Inflammatory macrophage (primary cell): Measurements from ENCODE around the gene STARD13.

ENCODE experiments used
- DNase-seq, 2 donors: peaks; one replicate each; pipeline ENCODE4 v3.0.0-alpha.2; 2020 to 2022

STARD13 gene

DNA sequence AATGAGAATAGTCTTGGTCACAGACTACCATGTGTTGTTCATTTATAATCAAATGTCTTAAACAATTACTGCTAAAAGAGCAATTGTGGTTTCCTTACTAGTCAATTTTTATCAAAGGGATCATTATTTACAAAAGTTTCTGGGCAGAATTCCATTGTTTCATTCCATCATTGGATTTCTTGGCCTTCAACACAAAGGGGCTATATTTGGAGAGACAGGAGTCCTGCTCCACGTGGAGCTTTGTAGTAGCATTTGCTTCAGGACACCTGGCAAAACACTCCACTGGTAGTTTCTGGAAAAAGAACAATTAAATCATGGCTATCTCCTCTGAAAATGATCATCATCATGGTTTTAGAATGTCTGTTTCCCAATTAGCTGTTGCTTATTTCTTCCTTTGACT is 22.3 kb upstream of the STARD13 start:
- DNase-seq: no peak

DNA sequence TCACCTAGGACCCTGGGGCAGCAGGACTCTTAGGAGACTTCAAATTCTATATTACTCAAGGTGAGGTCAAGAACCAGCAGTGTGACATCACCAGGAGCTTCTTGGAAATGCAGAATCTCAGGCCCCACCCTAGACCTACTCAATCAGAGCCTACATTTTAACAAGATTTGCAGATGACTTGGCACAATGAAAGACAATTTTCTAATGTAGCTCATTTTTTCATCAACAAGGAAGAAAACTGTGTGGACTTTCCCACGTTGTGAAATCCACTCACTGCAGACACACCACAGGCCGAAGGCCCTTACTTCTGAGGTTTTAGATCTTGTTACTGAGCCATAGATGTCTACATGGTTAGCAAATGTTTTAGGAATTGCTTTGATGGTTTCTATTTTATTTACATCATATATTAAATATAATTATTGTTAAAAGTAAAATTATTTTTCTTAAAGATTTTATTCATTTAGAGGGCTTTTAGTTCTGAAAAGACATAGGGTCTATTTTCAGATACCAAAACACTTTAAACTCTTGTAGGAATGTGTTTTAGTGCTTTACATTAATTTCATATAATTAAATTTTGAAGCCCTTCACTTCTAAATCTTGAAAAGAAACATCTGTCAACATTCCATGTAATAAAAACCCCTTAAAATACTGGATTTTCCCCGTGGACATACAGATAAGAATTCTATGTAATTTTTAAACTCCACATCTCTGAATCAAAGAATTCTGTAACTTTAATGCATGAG is 18.5 kb upstream of the STARD13 start:
- peak; percentile 24 to 47 for DNase-seq

DNA sequence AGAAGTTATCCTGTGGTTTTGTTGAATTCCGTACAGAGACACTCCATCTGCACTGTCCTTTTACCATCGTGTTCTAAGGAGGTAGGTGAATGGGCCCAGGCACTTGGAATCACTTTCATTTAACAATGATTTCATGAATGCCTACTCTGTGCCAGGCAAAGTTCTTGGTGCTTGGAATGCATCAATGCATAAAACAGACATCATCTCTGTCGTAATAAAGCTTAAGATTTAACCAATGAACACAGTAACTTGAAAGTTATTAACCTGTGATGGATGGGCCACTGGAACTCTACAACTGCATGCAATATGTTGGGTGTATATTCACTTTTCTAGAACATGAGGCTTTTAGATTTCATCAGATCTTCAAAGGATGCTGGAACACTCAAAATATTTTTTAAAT is 14.1 kb upstream of the STARD13 start:
- DNase-seq: no peak

DNA sequence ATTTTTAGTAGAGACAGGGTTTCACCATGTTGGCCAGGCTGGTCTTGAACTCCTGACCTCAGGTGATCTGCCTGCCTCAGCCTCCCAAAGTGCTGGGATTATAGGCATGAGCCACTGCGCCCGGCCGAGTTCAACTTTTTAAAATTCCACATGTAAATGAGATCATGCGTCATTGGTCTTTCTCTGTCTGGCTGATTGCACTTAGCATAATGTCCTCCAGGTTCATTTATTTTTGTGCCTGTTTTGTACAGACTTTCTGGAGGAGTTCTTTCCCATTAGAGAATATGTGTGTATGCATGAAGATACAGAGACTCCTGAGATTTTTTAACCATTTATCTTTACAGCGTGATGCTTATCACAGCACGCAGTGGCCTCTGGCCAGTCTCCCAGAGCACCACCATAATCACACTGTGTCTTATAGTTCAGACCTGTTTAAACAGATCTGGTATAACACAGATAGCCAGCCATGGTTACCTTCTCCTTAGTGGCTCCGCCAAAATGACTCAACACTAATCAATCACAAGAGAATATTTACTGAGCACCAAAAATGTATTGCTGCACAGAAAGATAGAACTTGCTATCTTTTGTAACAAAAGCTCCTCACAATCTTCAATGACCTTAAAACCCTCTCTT is 11.4 kb upstream of the STARD13 start:
- no peak for DNase-seq

DNA sequence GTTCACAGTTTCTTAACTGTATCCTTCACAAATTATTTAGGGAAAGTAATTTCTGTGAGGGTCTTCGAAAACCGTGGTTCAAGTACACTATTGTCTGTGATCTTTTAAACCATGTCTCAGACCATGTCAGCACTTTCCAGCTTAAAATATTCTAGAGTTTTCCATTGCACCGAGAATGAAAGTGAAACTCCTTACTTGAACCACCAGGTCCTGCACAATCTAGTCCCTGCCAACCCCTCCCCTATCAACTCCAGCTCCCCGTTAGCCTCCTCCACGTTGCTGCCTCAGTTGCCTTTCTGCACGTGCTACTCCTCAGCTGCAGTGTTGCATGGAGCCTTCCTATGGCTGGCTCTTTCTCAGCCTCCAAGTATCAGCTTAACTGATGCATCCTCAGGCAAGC is 7.2 kb upstream of the STARD13 start:
- no peak for DNase-seq

DNA sequence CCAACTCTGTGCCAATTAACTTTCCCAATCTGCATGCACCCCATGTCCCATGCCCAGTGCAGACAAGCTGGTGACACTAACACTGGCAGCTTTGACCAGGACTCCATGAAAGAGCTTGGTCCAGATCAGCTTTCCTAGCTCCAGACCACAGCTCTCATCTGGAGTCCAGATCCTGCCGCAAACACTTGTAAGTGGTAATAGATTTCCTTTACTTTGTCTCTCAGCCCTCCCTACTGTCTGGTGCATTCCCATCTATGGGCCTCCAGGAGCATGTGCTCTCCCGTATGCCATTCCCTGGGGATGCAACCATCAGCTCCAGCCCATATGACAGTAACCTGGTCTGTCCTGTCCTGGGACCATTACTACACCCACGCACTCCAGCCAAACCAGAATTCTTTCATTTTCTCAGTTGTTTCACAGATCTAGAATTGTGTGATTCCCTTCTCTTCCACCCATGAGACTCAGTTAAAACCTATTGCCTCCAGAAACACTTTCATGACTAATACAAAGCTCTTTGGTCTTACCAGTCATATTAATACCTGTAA is 4.9 kb upstream of the STARD13 start:
- no peak for DNase-seq

DNA sequence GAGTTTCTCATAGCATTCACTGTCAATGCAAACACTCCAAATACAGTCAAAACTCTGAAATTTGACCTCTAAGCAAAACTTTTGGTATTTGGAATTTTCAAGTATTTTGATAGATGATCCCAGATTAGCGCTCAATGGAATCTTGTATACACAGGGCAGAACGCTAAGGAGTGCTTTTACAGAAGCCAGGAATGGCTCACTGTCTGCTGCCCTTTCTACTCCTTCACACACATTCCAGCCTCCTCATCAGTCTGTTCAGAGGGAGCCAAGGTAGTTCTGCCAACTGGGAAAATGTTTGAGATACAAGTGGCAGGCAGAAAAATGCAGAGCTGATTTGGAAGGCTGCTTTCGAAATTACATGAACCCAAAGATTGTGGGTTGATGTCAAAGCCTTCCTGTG is 4.4 kb upstream of the STARD13 start:
- DNase-seq: no peak

DNA sequence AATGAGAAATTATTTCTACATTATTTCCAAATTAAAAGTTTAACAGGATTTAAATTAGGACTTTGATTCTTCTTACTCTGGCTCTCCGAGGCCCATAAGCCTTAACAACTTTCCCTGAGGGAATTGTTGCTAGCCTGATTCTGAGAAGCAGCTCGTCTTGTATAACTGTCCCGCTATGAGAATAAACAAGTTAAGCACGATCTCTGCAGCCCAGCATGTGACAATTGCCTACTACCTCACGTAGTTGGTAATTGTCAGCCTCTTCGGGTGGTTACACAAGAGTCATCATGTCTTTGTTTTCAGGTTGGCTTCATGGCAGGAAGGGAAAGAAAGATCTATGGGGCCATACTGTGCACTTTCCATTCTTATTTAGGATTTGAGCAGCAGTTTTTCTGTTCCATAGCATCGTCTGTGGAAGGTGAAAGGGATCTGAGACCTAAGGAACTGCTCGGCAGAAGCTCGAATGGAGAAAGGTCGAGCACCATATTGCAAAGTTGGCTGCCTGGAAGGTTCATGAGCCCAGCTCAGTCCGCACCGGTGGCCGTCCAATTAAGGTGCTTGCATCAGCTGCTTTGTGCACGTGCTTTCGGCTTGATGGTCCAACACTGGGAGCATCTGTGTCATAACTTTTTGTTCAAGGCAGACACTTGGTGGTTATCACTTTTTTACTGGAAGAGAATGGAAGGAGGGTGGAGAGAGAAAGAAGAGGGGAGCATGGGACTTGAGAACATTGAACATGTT is 1.8 kb upstream of the STARD13 start:
- no peak for DNase-seq

DNA sequence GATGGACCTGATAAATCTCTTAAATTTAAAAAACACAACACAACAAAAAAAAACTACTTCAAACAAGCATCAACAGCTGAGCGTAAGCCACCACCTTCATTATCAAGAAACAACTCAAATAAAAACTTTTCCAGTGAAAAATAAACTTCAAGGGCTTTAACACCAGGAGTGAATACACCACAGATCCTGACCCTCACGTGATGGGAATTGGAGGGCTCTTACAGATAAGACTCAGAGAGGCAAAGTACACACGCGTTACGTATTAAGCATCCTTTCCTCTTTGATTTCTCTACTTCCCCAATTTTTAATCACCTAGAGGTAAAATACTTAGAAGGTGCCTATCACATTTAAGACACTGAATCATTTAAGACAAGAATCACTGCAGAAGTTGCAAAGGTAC is 573 bp upstream of the STARD13 start:
- no peak for DNase-seq

DNA sequence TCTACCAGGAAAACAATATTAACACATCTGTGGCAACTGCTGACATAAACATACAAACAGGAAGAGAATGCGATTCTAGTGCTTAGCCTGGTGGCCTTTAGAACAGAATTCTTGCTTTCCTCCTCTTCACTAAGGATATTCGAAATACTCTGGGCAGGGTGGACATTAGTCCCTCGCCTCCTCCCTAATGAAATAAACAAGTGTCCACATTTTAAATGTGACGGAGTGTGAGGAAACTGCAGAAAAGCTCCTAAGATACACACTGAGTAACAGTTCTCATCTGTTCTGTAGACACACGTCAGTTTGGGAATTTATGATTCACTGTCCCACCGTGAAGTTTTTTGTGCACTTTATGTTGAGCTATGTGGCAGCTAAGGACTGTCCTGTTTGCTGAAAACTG is 639 bp downstream of the STARD13 start:
- peak; percentile 7 for DNase-seq

DNA sequence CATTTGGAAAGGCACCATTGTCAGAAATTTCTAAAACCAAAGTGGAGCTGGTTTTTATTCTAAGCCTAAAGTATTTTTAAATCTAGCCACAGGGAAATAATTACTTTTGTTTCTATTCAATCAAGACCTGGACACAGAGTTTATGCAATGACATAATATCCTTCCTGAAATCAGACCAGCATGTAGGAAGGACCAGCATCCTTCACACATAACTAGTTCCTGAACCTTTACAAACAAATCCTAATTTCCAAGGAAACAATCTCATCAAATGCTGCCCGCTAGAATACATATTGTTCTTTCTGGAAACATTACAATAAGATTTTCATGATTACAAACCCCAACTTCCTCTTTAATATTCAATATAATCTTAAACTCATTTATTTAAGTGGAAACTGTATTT is 1.5 kb downstream of the STARD13 start:
- DNase-seq: no peak

DNA sequence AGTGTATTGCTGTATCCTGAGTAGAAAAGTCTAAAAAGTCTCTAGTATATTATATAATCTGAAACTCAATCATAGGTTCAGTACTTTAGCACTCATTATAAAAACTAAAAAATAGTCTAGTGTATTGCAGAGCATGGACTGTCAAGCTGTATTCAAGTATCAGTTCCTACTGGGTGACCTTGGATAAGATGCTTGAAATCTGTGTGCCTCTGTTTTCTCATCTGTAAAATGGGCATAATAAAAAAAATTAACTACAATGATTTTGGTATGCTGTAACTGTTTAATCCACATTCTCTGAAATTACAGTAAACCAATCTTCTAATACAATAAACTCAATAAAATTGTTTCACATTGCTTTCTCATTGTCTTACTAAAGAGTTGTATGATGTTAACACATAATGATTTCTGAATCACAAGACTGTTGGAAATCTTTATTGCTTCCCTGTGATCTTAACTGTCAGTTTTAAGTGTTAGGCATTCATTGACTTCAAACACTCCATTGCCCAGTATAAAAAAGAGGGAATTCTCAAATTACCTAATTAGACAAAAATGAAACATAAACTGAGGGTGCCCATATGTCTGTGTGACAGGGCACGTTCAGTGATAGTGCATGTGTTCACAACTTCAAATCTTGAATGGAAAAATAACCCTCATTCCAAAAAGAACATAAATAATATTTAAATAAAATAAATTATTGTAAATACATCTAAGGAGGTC is 2.2 kb downstream of the STARD13 start:
- DNase-seq: no peak

DNA sequence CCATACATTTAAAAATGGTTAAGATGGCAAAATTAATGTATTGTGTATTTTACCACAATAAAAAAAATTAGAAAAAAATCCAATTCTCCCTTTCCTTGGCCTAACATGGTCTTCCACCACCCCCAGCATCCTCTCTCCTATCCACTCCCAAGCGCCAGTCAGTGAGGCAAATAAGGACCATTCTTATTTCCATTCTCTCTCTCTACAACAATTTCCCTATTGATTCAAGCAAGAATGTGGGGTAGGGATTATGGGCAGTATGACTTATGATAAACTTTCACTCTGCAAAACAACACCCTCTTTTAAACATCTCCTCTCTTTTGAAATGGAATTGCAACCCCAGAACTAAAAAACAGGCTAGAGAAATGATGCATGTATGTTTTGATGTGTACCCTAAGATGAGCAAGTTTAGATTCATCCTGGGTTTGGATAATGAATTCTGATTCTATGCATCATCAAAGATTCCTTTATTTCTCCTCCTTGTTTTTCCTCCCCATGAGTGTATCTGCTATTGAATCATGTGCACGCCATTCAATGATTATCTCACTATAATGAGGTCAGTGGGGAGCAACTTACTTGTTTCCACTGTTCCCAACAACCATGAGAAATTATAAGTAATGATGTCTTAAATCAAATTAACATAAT is 3.5 kb downstream of the STARD13 start:
- DNase-seq: no peak

DNA sequence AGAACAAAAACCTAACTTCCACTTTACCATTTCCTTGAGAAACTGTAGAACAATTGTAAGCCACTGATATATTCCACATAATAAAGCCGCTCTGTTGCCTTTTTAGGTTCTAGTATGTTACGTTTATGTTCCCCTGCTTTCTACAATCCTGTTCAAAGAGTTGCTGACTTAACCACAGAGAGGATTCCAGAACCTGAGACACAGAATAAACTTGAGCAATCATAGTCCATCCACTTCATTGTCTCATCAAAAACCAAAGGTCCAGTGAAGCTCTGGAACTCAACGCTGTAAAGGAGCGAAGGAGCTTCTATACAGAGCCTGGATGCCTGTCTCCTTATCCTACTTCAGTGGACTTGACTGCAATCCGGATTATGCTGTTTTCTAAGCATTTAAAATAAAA is 4.6 kb downstream of the STARD13 start:
- DNase-seq: no peak

DNA sequence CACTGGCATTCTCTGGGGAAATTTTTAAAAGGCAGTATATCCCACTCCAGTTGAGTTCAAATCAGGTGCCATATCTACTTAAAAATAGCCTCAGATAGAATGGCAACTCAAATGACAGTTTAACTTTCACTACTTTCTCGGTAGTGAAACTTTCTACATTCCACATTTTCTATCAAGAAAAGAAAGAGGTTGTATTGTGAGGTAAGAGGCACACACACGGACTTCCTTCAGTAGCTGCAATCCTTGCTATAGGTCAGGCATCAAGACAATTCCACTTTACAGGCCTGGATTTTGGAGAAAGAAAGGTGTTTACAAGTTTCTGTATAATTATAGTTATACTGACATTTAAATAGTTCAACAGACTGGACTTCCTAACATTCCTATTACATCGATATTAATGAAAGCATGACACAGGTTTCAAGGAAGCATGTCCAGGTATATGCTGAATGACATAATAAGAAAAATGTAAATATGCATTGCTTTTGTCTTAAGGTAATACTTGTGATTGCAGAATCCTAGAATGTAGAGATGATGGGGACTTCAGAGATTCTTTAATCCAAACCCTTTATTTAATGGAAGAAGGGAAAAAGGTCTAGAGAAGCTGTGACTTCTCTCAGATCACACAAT is 5.2 kb downstream of the STARD13 start:
- no peak for DNase-seq

DNA sequence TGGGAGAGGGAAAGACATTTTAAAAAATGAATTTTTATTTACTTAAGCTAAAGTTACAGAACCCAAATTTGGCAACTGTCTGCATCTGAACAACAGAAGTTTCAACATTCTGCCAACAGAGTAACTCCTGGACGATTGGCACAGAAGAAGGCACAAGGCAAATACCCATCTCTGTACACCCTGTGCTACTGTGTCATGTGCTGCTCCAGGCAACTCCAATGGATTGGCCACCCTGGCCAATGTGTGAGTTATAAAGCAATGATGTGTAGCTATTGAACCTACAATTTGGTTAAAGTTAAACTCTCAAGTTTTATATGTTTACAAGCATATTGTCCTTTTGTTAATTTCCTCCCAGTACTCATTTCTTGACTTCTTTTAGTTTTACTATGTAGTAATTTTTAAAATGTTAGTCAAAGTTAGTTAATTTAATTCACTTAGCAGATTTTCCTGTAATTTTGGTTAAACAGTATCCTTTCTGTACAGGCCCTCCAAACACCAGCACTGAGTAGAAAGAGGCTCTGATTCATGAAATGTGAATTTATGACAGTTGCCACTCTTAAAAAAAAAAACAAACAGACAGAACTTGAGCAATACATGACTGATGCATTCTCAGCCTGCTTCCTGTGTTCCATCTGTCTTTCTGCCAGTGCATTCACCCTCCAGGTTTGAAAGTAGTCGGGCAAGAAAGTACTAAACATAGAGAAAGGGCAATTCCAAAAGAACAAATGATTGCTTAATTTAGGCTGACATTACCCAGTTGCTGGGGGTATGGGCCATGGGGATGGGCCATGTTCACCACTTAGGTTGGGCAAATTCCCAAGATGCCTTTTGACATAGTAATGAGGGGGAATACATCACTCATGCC is 5.9 kb downstream of the STARD13 start:
- DNase-seq: no peak

DNA sequence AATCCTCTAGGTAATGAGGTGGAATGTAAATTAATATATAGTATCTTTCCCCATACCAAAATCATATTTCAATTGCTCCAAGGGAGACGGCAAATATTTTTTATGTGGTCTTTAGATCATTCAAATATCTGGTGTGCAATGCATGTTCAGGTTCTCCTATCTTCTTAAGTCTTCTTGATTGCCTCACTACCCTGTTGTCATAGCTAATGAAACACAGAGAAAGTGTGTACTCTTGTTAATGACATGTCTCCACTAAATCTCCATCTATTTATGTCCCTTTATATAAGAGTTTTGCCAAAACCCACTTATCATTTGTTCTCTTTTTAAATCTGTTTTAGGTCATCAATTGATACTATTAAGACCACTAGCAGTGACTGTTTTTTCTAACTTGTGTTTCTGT is 6.6 kb downstream of the STARD13 start:
- no peak for DNase-seq

DNA sequence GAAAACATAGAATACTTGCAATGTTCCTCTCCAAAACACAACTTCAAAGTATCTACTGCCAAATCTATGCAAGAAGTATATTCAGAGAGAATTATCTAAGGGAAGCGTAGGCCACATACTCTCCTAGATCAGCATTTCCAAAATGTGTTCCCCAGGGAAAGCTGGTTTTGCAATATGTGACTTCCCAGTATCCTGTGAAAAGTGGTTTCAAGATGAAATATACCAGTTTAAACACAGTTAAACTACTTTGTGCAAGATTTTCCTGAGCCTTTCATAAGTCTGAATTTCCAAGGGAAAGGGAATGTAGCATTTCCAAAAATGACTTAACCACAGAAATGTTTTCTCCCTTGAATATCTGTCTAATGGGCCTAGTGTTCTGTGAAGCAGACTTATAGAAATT is 7.6 kb downstream of the STARD13 start:
- DNase-seq: no peak

DNA sequence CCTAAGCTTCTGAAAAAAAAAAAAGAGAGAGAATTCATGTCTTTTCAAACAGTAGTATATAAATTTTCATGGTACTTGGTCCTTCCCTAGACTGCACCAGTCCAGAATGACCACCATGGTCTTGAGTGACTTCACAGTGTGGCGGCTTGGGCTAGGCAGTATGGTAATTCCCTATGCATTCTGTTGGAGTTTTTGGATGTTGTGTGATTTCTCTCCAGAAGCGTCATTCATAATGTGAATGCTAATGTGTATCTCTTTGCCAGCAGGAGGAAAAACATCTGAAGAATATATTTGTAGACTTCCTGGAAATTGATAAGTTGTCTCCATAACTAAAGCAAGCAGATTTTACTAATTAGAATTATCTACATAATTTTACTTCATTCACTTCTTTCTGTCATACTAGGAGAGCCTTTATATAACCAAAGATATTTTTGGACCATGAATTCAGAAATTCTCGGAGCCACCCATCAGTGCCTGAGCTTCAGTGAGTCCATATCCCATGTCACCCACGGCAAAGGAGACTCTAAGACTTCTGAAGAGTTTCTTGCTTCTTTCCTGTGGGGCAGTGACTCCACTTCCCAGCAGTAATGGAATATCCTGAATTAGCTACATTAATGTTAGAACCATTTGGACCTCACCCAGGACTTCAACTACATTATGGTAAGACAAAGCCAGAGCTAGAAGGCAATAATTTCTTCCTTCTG is 8.4 kb downstream of the STARD13 start:
- no peak for DNase-seq

DNA sequence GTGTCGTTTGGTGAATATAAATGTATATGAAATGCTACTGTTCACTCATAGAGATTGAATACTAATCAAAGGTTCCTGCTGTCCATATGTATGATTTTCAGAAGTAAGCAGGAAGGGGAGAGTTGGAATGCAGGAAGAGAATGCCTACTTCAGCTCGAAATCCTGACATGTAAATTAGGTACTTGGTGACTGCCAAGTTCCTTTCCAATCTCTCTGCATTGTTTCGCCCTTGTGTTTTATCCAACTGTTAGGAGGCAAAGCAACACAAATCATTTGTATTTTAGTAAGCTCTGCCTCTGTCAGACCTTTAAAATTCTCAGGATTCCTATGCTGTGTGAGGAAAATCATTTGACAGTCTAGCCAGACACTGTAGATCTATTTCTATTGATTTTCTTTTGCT is 9.0 kb downstream of the STARD13 start:
- no peak for DNase-seq
